Astrocyte (in vitro differentiated cells and primary cell): Measurements from ENCODE around the gene ZNF200.

ENCODE experiments used
- CTCF ChIP-seq: IDR thresholded peaks from 2 replicates; pipeline ENCODE4 v1.5.1; 2011; ENCODE audit warnings: low read depth, mild to moderate bottlenecking, inconsistent platforms, low read length, moderate library complexity; ENCODE audit not compliant: insufficient read depth
- EZH2 ChIP-seq: IDR thresholded peaks from 2 replicates; pipeline ENCODE4 v1.6.1; 2012; ENCODE audit warnings: mild to moderate bottlenecking, low read length, inconsistent platforms; ENCODE audit not compliant: insufficient read depth

DNA sequence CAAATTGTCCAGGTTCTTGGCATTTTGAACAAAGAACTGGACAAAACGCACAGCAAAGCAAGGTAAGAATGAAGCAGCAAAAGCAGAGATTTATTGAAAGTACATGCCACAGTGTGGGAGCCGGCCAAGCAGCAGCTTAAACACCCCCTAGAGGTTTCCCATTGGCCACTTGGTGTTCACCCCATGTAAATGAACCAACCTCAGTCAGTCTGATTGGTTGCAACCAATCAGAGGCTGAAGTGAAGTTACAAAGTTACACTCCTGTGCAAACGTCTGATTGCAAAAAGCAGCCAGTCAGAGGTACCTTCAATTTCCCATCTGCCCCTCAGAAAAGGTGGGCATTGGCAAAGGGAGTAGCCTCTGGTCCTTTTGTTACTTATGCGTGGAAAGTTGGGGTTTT, 39.5 kb upstream of the ZNF200 start:
- no peak for TF ChIP-seq CTCF
- TF ChIP-seq EZH2, result no peak
